ENCODE measurements around the gene FNDC3A. TPM values are rescaled to one million over a fixed set of nuclear protein-coding genes. Genes with fewer than 3 reads are reported as not detected.

Gene FNDC3A
- total RNA-seq, 4 donors from 2014 or later: 90.3 to 125 (median 111) TPM

- Histone ChIP-seq H3K27ac (no peak overlapping the region), H3K4me1 (no peaks in the 10 kb centered on the region), H3K4me3 (replicated peaks in 1 of 3) (no peak overlapping the region), H3K9me3 (no peaks in the 10 kb centered on the region), H3K36me3 (peaks cover 9 to 17% of the 10 kb centered on the region in 2 donors), H3K27me3 (no peaks in the 10 kb centered on the region)
- WGBS, 2 donors: 98 to 99% methylated on average over 7 of the region's 7 CpGs
- DNase-seq: no peak
- intact Hi-C loops (cut with DNase I): no loop called here
- TF ChIP-seq POLR2A (IDR thresholded peaks at IDR 0.05): no peak
- no peak for TF ChIP-seq CTCF (IDR thresholded peaks at IDR 0.05)
Observed at GRCh38 chr13:49164712-49165111, 189.0 kb downstream of the FNDC3A start.

GRCh38 chr13:49165798-49166752 lies 190.4 kb downstream of the FNDC3A start:
- H3K36me3 ChIP-seq: peaks cover 9 to 17% of the 10 kb centered on the region in 2 donors
- TF ChIP-seq CTCF (IDR thresholded peaks at IDR 0.05): no peak
- TF ChIP-seq POLR2A (IDR thresholded peaks at IDR 0.05): no peak
- 92 to 93% methylated on average over 4 to 5 of the region's 5 CpGs for WGBS, 2 donors

GRCh38 chr13:49171359-49171758 lies 195.6 kb downstream of the FNDC3A start:
- intact Hi-C loops (cut with DNase I): no loop called here
- H3K36me3 ChIP-seq: peaks cover 0 to 13% of the 10 kb centered on the region in 2 donors

More at GRCh38 chr13:49165798-49166752, 190.4 kb downstream of the FNDC3A start:
- intact Hi-C loops (cut with DNase I): no loop called here
- no peaks in the 10 kb centered on the region for H3K4me1 ChIP-seq
- H3K27ac ChIP-seq: no peak overlapping the region
- no peak overlapping the region for H3K4me3 ChIP-seq (replicated peaks in 1 of 3)
- no peaks in the 10 kb centered on the region for H3K9me3 ChIP-seq
- no peaks in the 10 kb centered on the region for H3K27me3 ChIP-seq
- no peak for DNase-seq

GRCh38 chr13:49183672-49184325 lies 208.1 kb downstream of the FNDC3A start:
- WGBS, 2 donors: 73 to 79% methylated on average over 1 of the region's 1 CpG
- no peaks in the 10 kb centered on the region for H3K9me3 ChIP-seq
- H3K4me3 ChIP-seq (replicated peaks in 1 of 3): no peak overlapping the region
- H3K27me3 ChIP-seq: no peaks in the 10 kb centered on the region
- no peak for DNase-seq
- intact Hi-C loops (cut with DNase I): no loop called here
- peaks cover 22 to 25% of the 10 kb centered on the region in 2 donors for H3K36me3 ChIP-seq
- no peak overlapping the region for H3K27ac ChIP-seq
- no peaks in the 10 kb centered on the region for H3K4me1 ChIP-seq
- no peak for TF ChIP-seq CTCF (IDR thresholded peaks at IDR 0.05)
- no peak for TF ChIP-seq POLR2A (IDR thresholded peaks at IDR 0.05)

More at GRCh38 chr13:49171359-49171758, 195.6 kb downstream of the FNDC3A start:
- no peaks in the 10 kb centered on the region for H3K27me3 ChIP-seq
- H3K9me3 ChIP-seq: no peaks in the 10 kb centered on the region
- DNase-seq: no peak
- H3K4me1 ChIP-seq: no peaks in the 10 kb centered on the region
- H3K27ac ChIP-seq: no peak overlapping the region
- no peak overlapping the region for H3K4me3 ChIP-seq (replicated peaks in 1 of 3)
- TF ChIP-seq CTCF (IDR thresholded peaks at IDR 0.05) (no peak), POLR2A (IDR thresholded peaks at IDR 0.05) (no peak)

GRCh38 chr13:49184621-49185020 lies 208.9 kb downstream of the FNDC3A start:
- no peak for DNase-seq
- Histone ChIP-seq H3K4me3 (replicated peaks in 1 of 3) (no peak overlapping the region), H3K9me3 (no peaks in the 10 kb centered on the region), H3K4me1 (no peaks in the 10 kb centered on the region), H3K27ac (no peak overlapping the region), H3K36me3 (peaks cover 21 to 23% of the 10 kb centered on the region in 2 donors), H3K27me3 (no peaks in the 10 kb centered on the region)
- intact Hi-C loops (cut with DNase I): no loop called here
- WGBS, 2 donors: 80 to 82% methylated on average over 4 of the region's 4 CpGs
- no peak for TF ChIP-seq CTCF (IDR thresholded peaks at IDR 0.05)
- TF ChIP-seq POLR2A (IDR thresholded peaks at IDR 0.05): no peak

Measured in thyroid gland (tissue), 4 donors.